Colonic mucosa (tissue), 4 donors: ENCODE data around the gene ETV7. TPM values are rescaled to one million over a fixed set of nuclear protein-coding genes. Genes with fewer than 3 reads are reported as not detected.
"Not testable (repeated sequence)": the region's sequence is repeated elsewhere in the genome, so short reads cannot be mapped to it uniquely, and the experiment has no call there.

Source experiments
- DNase-seq: peaks from one replicate; pipeline ENCODE4 v3.0.0-alpha.2; 2020
- H3K27ac ChIP-seq: fragments of 200-600 bp; one replicate; pipeline ENCODE4 v1.8.0; 2021
- H3K27me3 ChIP-seq: fragments of 200-600 bp; one replicate; pipeline ENCODE4 v1.8.0; 2021
- H3K36me3 ChIP-seq: fragments of 200-600 bp; one replicate; pipeline ENCODE4 v1.8.0; 2021
- H3K4me1 ChIP-seq: fragments of 200-600 bp; one replicate; pipeline ENCODE4 v1.8.0; 2021; ENCODE audit warnings: mild to moderate bottlenecking
- H3K4me3 ChIP-seq: fragments of 200-600 bp; one replicate; pipeline ENCODE4 v1.8.0; 2021
- H3K9ac ChIP-seq, 2 donors: one replicate each; pipeline ENCODE4 v1.7.0; 2013; ENCODE audit warnings: control low read depth in 2 of 2, low read depth in 2 of 2, low read length in 2 of 2
- H3K9me3 ChIP-seq: fragments of 200-600 bp; one replicate; pipeline ENCODE4 v1.8.0; 2021
- CTCF ChIP-seq: fragments of 200-600 bp; IDR thresholded peaks from one replicate; pipeline ENCODE4 v1.8.0; 2022; ENCODE audit warnings: antibody characterized with exemption, mild to moderate bottlenecking
- intact Hi-C: fragments of 100-400 bp; cut with DNase I; formaldehyde crosslinking; loops from one replicate; pipeline ENCODE4 v1.14.1; 2022
- total RNA-seq, 2 donors: library from RNA; stranded (reverse); fragmentation: NEBNext Ultra II Directional in 1 of 2; extraction: Animal tissue kit (Norgen Biotek cat#: 25700) in 1 of 2; gene quantifications; one replicate each; pipeline ENCODE4 v1.2.1, GENCODE V29; 2021
- donor health status: healthy.
- donor health status: DM: no; HTN: no; CAD: no.
- donor health status: DM: no; HTN: no; CAD: no.

ETV7 gene
- total RNA-seq, 2 donors from 2014 or later: 2.9 to 4.5 TPM

- Histone ChIP-seq H3K4me1 (no peaks in the 10 kb centered on the region), H3K36me3 (no peaks in the 10 kb centered on the region), H3K27ac (no peak overlapping the region), H3K9ac (no peak overlapping the region), H3K4me3 (no peak overlapping the region), H3K27me3 (no peaks in the 10 kb centered on the region), H3K9me3 (no peaks in the 10 kb centered on the region)
- DNase-seq: no peak
- intact Hi-C loops: loop anchor here (10.0 kb wide), 1 partner anchor 276 kb away; the partner anchor contains the start of gene RAB44
- TF ChIP-seq CTCF: no peak
These were observed 31.1 kb upstream of the ETV7 start for GRCh38 chr6:36418558-36418957.

- TF ChIP-seq CTCF: no peak
- Histone ChIP-seq H3K4me1 (no peaks in the 10 kb centered on the region), H3K9ac (no peak overlapping the region), H3K9me3 (no peaks in the 10 kb centered on the region), H3K36me3 (no peaks in the 10 kb centered on the region), H3K27me3 (no peaks in the 10 kb centered on the region), H3K27ac (no peak overlapping the region), H3K4me3 (no peak overlapping the region)
- intact Hi-C loops: loop anchor here (10.0 kb wide), 1 partner anchor 280 kb away; the partner anchor contains the start of gene RAB44
- DNase-seq: no peak
These were observed 27.0 kb upstream of the ETV7 start for GRCh38 chr6:36414481-36414880.

- intact Hi-C loops: loop anchor here (10.0 kb wide), 1 partner anchor 281 kb away; the partner anchor contains the start of gene RAB44
- Histone ChIP-seq H3K27ac (no peak overlapping the region), H3K9ac (no peak overlapping the region), H3K9me3 (no peaks in the 10 kb centered on the region), H3K27me3 (no peaks in the 10 kb centered on the region), H3K4me1 (no peaks in the 10 kb centered on the region), H3K4me3 (no peak overlapping the region), H3K36me3 (no peaks in the 10 kb centered on the region)
- TF ChIP-seq CTCF: no peak
- no peak for DNase-seq
These were observed 26.3 kb upstream of the ETV7 start for GRCh38 chr6:36413489-36414480.

DNA sequence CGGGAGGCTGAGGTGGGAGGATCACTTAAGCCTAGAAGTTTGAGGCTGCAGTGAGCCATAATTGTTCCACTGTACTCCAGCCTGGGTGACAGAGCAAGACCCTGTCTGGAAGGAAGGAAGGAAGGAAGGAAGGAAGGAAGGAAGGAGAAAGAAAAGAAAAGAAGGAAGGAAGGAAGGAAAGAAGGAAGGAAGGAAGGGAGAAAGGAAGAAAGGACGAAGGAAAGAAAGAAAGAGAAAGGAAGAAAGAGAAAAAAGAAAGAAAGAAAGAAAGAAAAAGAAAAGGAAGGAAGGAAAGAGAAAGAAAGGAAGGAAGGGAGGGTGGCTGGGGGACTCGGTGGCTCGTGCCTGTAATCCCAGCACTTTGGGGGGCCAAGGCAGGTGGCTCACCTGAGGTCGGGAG is 22.2 kb upstream of the ETV7 start:
- H3K4me3 ChIP-seq, DNase-seq, H3K27ac ChIP-seq, H3K36me3 ChIP-seq, H3K4me1 ChIP-seq, H3K27me3 ChIP-seq, H3K9ac ChIP-seq, H3K9me3 ChIP-seq: not testable (repeated sequence)
- intact Hi-C loops: loop anchor here (10.0 kb wide), 1 partner anchor 285 kb away; the partner anchor contains the start of gene RAB44

DNA sequence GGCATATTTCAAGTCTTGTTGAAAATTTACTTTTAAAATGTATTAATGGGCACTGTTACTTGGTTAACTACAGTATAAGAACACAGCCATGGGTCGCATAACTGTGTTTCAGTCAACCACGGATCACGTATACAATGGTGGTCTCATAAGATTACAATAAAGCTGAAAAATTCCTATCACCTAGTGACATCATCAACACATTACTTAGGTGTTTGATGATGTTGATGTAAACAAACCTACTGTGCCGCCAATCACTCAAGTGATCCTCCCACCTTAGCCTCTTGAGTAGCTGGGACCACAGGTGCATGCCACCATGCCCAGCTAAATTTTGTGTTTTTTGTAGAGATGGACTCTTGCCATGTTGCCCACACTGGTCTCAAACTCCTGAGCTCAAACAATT is 16.7 kb upstream of the ETV7 start:
- no peak overlapping the region for H3K27ac ChIP-seq
- H3K4me1 ChIP-seq: no peaks in the 10 kb centered on the region
- TF ChIP-seq CTCF: no peak
- no peak overlapping the region for H3K9ac ChIP-seq
- H3K27me3 ChIP-seq: no peaks in the 10 kb centered on the region
- no peak overlapping the region for H3K4me3 ChIP-seq
- no peaks in the 10 kb centered on the region for H3K36me3 ChIP-seq
- no peaks in the 10 kb centered on the region for H3K9me3 ChIP-seq
- no peak for DNase-seq
- intact Hi-C loops: no loop called here

DNA sequence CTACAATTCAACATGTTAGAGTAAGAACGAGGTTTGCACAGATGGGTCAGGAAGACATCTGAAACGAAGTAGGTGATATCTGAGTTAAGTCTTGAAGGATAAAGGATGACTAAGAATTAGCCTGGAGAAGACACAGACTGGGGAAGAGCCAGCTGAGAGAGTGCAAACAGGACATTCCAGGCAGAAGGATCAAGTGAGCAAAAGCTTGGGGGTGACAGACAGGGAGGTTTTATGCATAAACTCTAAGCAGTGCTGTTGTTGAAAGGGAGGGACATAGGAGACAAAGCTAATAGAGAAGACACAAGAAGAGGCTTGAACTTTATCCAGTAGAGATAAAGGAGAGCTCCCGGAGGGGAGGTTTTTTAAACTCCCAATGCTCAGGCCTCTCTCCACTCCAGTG is 15.0 kb upstream of the ETV7 start:
- Histone ChIP-seq H3K9me3 (no peaks in the 10 kb centered on the region), H3K27me3 (no peaks in the 10 kb centered on the region), H3K9ac (no peak overlapping the region), H3K4me3 (no peak overlapping the region), H3K27ac (no peak overlapping the region), H3K36me3 (no peaks in the 10 kb centered on the region), H3K4me1 (no peaks in the 10 kb centered on the region)
- no peak for DNase-seq
- intact Hi-C loops: no loop called here
- no peak for TF ChIP-seq CTCF
